HCT116 (cell line): ENCODE measurements around the gene OTUB2. TPM values are rescaled to one million over a fixed set of nuclear protein-coding genes. Genes with fewer than 3 reads are reported as not detected.

Experiments
- ATAC-seq: fragments of 200-7000 bp; cut with Tn5 transposase; 2 replicates; pipeline ENCODE4 v1.9.1; 2020; ENCODE audit warnings: mild to moderate bottlenecking, moderate library complexity
- BruUV-seq: library from RNA; stranded (reverse); fragments of 400-500 nt; replicated peaks from 2 replicates; lab custom pipeline; 2021; lab: Mats Ljungman, UMichigan
- CTCF ChIA-PET: fragments of 300-600 bp; sonication (Branson Sonifier 250); formaldehyde crosslinking; loops from one replicate; lab custom pipeline; 2021; ENCODE audit warnings: antibody characterized with exemption; lab: Charles Lee
- POLR2A ChIA-PET: fragments of 300-600, 350-600 bp; sonication (Branson Sonifier 250); formaldehyde crosslinking; loops from one replicate; lab custom pipeline; 2021; ENCODE audit warnings: antibody characterized with exemption; lab: Charles Lee
- RAD21 ChIA-PET, 2 experiments: fragments of 300-600 bp; sonication (Branson Sonifier 250); formaldehyde crosslinking; loops; one replicate each; lab custom pipeline; 2023; ENCODE audit warnings: low total read pairs in 2 of 2; ENCODE audit not compliant: uncharacterized antibody in 2 of 2, unreplicated experiment in 2 of 2, low non-redundant PET in 1 of 2; lab: Charles Lee
- DNase-seq: peaks from one replicate; pipeline ENCODE4 v3.0.0-alpha.2; 2010; ENCODE audit warnings: low read depth, low spot score
- H2AFZ ChIP-seq: fragments of 200-600 bp; shearing (Covaris generic), sonication (generic); 2 replicates; pipeline ENCODE4 v1.6.1; 2017; ENCODE audit warnings: low read depth, mixed run types, mixed read lengths, antibody characterized with exemption, low read length; ENCODE audit not compliant: poor library complexity, severe bottlenecking
- H3K27ac ChIP-seq: 2 replicates; pipeline ENCODE4 v1.5.1; 2012; ENCODE audit warnings: low read depth, low read length
- H3K27me3 ChIP-seq: fragments of 200-600 bp; sonication (generic); 2 replicates; pipeline ENCODE4 v1.6.1; 2016; ENCODE audit warnings: mixed run types, low read length, mixed read lengths; ENCODE audit not compliant: insufficient read depth
- H3K36me3 ChIP-seq, 2 experiments: fragments of 200-500 bp in 1 of 2; fragments of 200-600 bp in 1 of 2; sonication (Bioruptor generic) in 1 of 2; sonication (generic) in 1 of 2; 2 replicates each; pipeline versions ENCODE4 v1.5.1 to v1.6.1; 2014 to 2016; ENCODE audit warnings: low read length in 2 of 2, inconsistent platforms in 1 of 2, mixed read lengths in 1 of 2, mixed run types in 1 of 2; ENCODE audit not compliant: insufficient read depth in 2 of 2, control insufficient read depth in 1 of 2
- H3K4me1 ChIP-seq, 2 experiments: fragments of 200-600 bp in 1 of 2; sonication (generic) in 1 of 2; 2 replicates each; pipeline versions ENCODE4 v1.5.1 to v1.6.1; 2012 to 2017; ENCODE audit warnings: low read length in 2 of 2, inconsistent platforms in 1 of 2, mild to moderate bottlenecking in 1 of 2, mixed read lengths in 1 of 2, mixed run types in 1 of 2, moderate library complexity in 1 of 2; ENCODE audit not compliant: insufficient read depth in 2 of 2, control insufficient read depth in 1 of 2
- H3K4me2 ChIP-seq: fragments of 200-600 bp; sonication (generic); 2 replicates; pipeline ENCODE4 v1.6.1; 2017; ENCODE audit warnings: mixed run types, low read length, mixed read lengths
- H3K4me3 ChIP-seq, 2 experiments: fragments of 200-600 bp in 1 of 2; sonication (generic) in 1 of 2; replicated peaks in 1 of 2; 2 replicates each; pipeline ENCODE4 v1.5.1; 2011 to 2016; ENCODE audit warnings: low read length in 2 of 2, control low read depth in 1 of 2, low read depth in 1 of 2, mild to moderate bottlenecking in 1 of 2, mixed read lengths in 1 of 2, mixed run types in 1 of 2
- H3K79me2 ChIP-seq: fragments of 200-600 bp; sonication (generic); 2 replicates; pipeline ENCODE4 v1.6.1; 2017; ENCODE audit warnings: mild to moderate bottlenecking, mixed run types, low read length, moderate library complexity, mixed read lengths; ENCODE audit not compliant: insufficient read depth
- H3K9ac ChIP-seq: fragments of 200-600 bp; sonication (generic); 2 replicates; pipeline ENCODE4 v1.6.1; 2016; ENCODE audit warnings: low read length, mixed read lengths
- H3K9me2 ChIP-seq: fragments of 200-600 bp; sonication (generic), shearing (Covaris generic); 2 replicates; pipeline ENCODE4 v1.6.1; 2017; ENCODE audit warnings: mixed run types, mild to moderate bottlenecking, moderate library complexity; ENCODE audit not compliant: insufficient read depth
- H3K9me3 ChIP-seq, 2 experiments: fragments of 200-500 bp in 1 of 2; fragments of 200-600 bp in 1 of 2; sonication (Bioruptor generic) in 1 of 2; sonication (generic) in 1 of 2; 2 replicates each; pipeline ENCODE4 v1.6.1; 2014 to 2017; ENCODE audit warnings: low read length in 2 of 2, mixed read lengths in 2 of 2, inconsistent platforms in 1 of 2, low read depth in 1 of 2, mild to moderate bottlenecking in 1 of 2, mixed run types in 1 of 2, moderate library complexity in 1 of 2; ENCODE audit not compliant: control insufficient read depth in 1 of 2, insufficient read depth in 1 of 2
- H4K20me1 ChIP-seq: fragments of 200-600 bp; sonication (generic), shearing (Covaris generic); 2 replicates; pipeline ENCODE4 v1.6.1; 2017; ENCODE audit warnings: mixed run types, mild to moderate bottlenecking, moderate library complexity; ENCODE audit not compliant: insufficient read depth
- ELF1 ChIP-seq: IDR thresholded peaks from 2 replicates; pipeline ENCODE4 v1.6.1; 2012; ENCODE audit warnings: low read depth, borderline replicate concordance
- POLR2AphosphoS5 ChIP-seq: IDR thresholded peaks from 2 replicates; pipeline ENCODE4 v1.6.1; 2011; ENCODE audit warnings: mild to moderate bottlenecking, low read depth, low read length, moderate library complexity
- SIN3A ChIP-seq: IDR thresholded peaks from 2 replicates; pipeline ENCODE4 v1.6.1; 2012; ENCODE audit warnings: low read depth
- SRF ChIP-seq: IDR thresholded peaks from 2 replicates; pipeline ENCODE4 v1.6.1; 2012; ENCODE audit warnings: low read depth
- ZNF274 ChIP-seq: fragments of 200-500 bp; sonication (Bioruptor generic); IDR thresholded peaks from 2 replicates; pipeline ENCODE4 v1.6.1; 2014; ENCODE audit warnings: mild to moderate bottlenecking, low read depth, low read length, inconsistent platforms
- intact Hi-C: fragments of 100-400 bp; cut with micrococcal nuclease; formaldehyde crosslinking; loops from 2 replicates; pipeline ENCODE4 v1.10.0; 2022
- total RNA-seq: library from RNA; stranded (reverse); gene quantifications from one replicate; pipeline ENCODE4 v1.2.1, GENCODE V29; 2021; ENCODE audit not compliant: unreplicated experiment
- TF ChIP-seq, protein P1 (sequence below): IDR thresholded peaks from 2 replicates; pipeline ENCODE4 v1.6.1; 2012
- TF ChIP-seq, protein P2 (sequence below): IDR thresholded peaks from 2 replicates; pipeline ENCODE4 v1.6.1; 2011; ENCODE audit warnings: mild to moderate bottlenecking, low read length, moderate library complexity; ENCODE audit not compliant: insufficient replicate concordance; ENCODE audit errors: extremely low read depth
- TF ChIP-seq, protein P3 (sequence below), 3 experiments: fragments of 200-600 bp in 1 of 3; sonication (generic) in 1 of 3; IDR thresholded peaks in 2 of 3; conservative IDR thresholded peaks in 1 of 3; 2 replicates each; pipeline ENCODE4 v1.5.1; 2012 to 2017; ENCODE audit warnings: low read depth in 2 of 3, low read length in 2 of 3, antibody characterized with exemption in 1 of 3, borderline replicate concordance in 1 of 3, control low read depth in 1 of 3, mild to moderate bottlenecking in 1 of 3, mixed read lengths in 1 of 3, mixed run types in 1 of 3, moderate library complexity in 1 of 3; ENCODE audit not compliant: insufficient read depth in 1 of 3

Gene OTUB2
- total RNA-seq, 1 experiment from 2014 or later, result 6.6 TPM

DNA sequence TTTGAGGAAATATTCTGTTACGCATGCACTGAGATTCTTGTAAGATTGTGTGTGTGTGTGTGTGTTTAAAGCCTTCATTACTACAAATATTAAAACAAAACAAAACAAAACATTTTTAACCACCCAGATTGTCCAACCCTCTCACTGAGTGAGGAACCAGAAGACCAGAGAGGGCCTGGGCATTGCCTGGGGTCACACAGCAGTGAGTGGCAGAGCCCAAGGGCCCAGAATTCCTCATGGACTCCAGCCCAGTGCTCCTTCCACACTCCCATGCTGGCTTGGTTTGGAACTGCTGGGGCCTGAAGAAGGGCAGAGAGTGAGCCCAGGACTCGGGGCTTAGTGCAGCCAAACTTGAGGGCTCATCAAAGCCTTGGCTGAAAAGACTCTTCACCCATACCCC, 1.6 kb upstream of the OTUB2 start:
- DNase-seq (no peak), ATAC-seq (no peak)
- Histone ChIP-seq H3K36me3 (no peaks in the 10 kb centered on the region), H3K27me3 (no peaks in the 10 kb centered on the region), H3K9ac (no peak overlapping the region), H3K4me2 (no peak overlapping the region), H3K79me2 (no peaks in the 10 kb centered on the region; the same call in 1 of the 2 replicates), H2AFZ (no peak overlapping the region), H3K9me3 (no peaks in the 10 kb centered on the region), H4K20me1 (no peaks in the 10 kb centered on the region), H3K9me2 (no peaks in the 10 kb centered on the region), H3K27ac (no peak overlapping the region), H3K4me1 (peaks cover 27 to 53% of the 10 kb centered on the region in 2 experiments), H3K4me3 (no peak overlapping the region)
- TF ChIP-seq SRF (no peak), ELF1 (no peak), ZNF274 (no peak), SIN3A (no peak), POLR2AphosphoS5 (no peak)
- TF ChIP-seq, protein P1, sequence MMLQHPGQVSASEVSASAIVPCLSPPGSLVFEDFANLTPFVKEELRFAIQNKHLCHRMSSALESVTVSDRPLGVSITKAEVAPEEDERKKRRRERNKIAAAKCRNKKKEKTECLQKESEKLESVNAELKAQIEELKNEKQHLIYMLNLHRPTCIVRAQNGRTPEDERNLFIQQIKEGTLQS, result no peak
- TF ChIP-seq, protein P2, sequence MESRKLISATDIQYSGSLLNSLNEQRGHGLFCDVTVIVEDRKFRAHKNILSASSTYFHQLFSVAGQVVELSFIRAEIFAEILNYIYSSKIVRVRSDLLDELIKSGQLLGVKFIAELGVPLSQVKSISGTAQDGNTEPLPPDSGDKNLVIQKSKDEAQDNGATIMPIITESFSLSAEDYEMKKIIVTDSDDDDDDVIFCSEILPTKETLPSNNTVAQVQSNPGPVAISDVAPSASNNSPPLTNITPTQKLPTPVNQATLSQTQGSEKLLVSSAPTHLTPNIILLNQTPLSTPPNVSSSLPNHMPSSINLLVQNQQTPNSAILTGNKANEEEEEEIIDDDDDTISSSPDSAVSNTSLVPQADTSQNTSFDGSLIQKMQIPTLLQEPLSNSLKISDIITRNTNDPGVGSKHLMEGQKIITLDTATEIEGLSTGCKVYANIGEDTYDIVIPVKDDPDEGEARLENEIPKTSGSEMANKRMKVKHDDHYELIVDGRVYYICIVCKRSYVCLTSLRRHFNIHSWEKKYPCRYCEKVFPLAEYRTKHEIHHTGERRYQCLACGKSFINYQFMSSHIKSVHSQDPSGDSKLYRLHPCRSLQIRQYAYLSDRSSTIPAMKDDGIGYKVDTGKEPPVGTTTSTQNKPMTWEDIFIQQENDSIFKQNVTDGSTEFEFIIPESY, result no peak
- TF ChIP-seq, protein P3, sequence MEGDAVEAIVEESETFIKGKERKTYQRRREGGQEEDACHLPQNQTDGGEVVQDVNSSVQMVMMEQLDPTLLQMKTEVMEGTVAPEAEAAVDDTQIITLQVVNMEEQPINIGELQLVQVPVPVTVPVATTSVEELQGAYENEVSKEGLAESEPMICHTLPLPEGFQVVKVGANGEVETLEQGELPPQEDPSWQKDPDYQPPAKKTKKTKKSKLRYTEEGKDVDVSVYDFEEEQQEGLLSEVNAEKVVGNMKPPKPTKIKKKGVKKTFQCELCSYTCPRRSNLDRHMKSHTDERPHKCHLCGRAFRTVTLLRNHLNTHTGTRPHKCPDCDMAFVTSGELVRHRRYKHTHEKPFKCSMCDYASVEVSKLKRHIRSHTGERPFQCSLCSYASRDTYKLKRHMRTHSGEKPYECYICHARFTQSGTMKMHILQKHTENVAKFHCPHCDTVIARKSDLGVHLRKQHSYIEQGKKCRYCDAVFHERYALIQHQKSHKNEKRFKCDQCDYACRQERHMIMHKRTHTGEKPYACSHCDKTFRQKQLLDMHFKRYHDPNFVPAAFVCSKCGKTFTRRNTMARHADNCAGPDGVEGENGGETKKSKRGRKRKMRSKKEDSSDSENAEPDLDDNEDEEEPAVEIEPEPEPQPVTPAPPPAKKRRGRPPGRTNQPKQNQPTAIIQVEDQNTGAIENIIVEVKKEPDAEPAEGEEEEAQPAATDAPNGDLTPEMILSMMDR (IDR thresholded peaks at IDR 0.05 in 2 of 3, conservative IDR thresholded peaks at IDR 0.05 in 1 of 3; ENCODE audit: borderline replicate concordance in 1 of 3, insufficient read depth in 1 of 3, low read depth in 2 of 3, low read length in 2 of 3), result no peak
- ChIA-PET POLR2A (no interaction called here), CTCF (interaction anchor here (1.5 kb wide), 1 partner anchor 85 kb away, joined by 11 read pairs; no protein-coding TSS in a partner anchor), RAD21 (no interaction called here)
- intact Hi-C loops, result no loop called here
- no TSS peak for BruUV-seq
